ENCODE results near the gene SCLT1. TPM values are rescaled to one million over a fixed set of nuclear protein-coding genes. Genes with fewer than 3 reads are reported as not detected.

The SCLT1 gene
- total RNA-seq, 1 experiment from 2014 or later: 11.3 TPM

DNA sequence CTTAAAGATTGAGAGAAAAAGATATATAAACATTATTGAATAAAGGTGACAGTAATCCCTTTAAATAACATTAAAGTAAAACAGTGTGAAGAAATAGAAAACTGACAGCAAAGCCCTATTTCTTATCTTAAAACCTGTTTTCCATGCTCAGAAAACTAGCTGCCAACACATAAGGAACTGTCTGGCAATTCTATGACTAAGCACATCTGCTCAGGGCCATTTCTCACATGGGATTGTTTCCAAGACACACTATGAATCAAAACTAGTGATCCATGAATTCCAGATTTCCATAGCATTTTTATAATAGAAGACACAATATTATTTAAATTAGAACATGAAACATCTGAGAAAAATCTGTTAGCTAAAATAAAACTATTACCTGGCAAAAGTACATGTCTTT is 113.4 kb downstream of the SCLT1 start:
- Histone ChIP-seq H3K9me3 (ENCODE audit: control insufficient read depth, low read depth, low read length) (no peaks in the 10 kb centered on the region), H3K4me1 (ENCODE audit: insufficient read depth, low read length) (no peaks in the 10 kb centered on the region), H3K9ac (ENCODE audit: extremely low read depth, insufficient read length, low read length) (no peak overlapping the region), H4K91ac (ENCODE audit: insufficient read length, low read depth, low read length) (no peak overlapping the region), H3K27me3 (ENCODE audit: insufficient read depth, low read length) (no peaks in the 10 kb centered on the region), H2BK120ac (ENCODE audit: low read depth, low read length, poor library complexity, severe bottlenecking) (no peak overlapping the region), H4K8ac (replicated peaks; ENCODE audit: insufficient read length, low read depth, low read length) (no peak overlapping the region), H3K23me2 (ENCODE audit: insufficient read length, low read depth, low read length, poor library complexity, severe bottlenecking) (no peaks in the 10 kb centered on the region), H2BK15ac (ENCODE audit: low read depth, low read length) (no peak overlapping the region), H3K23ac (ENCODE audit: insufficient read length, low read depth, low read length) (no peak overlapping the region), H3K14ac (ENCODE audit: insufficient read depth, low read length) (no peak overlapping the region), H2BK20ac (ENCODE audit: low read depth, low read length, poor library complexity, severe bottlenecking) (no peak overlapping the region), H2AFZ (ENCODE audit: low read length) (no peak overlapping the region), H4K20me1 (ENCODE audit: control insufficient read depth, insufficient read depth, insufficient read length) (no peaks in the 10 kb centered on the region), H2BK12ac (ENCODE audit: insufficient read length, low read depth, low read length) (no peak overlapping the region), H3K4ac (ENCODE audit: low read depth, low read length) (no peak overlapping the region), H2BK5ac (ENCODE audit: insufficient read length, low read length) (no peak overlapping the region), H3K27ac (ENCODE audit: insufficient read length, low read depth, low read length) (no peak overlapping the region), H3K4me2 (ENCODE audit: insufficient read depth, insufficient read length, low read length) (no peak overlapping the region), H4K5ac (ENCODE audit: insufficient read length, low read depth, low read length) (no peak overlapping the region), H3K56ac (ENCODE audit: insufficient read length, low read depth, low read length) (no peak overlapping the region), H2AK5ac (ENCODE audit: insufficient read length, low read length) (no peak overlapping the region), H3K79me1 (ENCODE audit: insufficient read depth, low read depth, low read length, poor library complexity, severe bottlenecking) (no peaks in the 10 kb centered on the region), H3T11ph (ENCODE audit: low read length) (no peak overlapping the region), H3K18ac (ENCODE audit: insufficient read length, low read depth, low read length) (no peak overlapping the region), H3K79me2 (ENCODE audit: insufficient read depth, low read length) (no peaks in the 10 kb centered on the region)
- Mint-ChIP-seq H3K4me1 (no peaks in the 10 kb centered on the region), H3K9me3 (no peaks in the 10 kb centered on the region), H3K36me3 (ENCODE audit: insufficient read depth in 1 of 3, low read depth in 3 of 3) (no peaks in the 10 kb centered on the region), H3K27me3 (ENCODE audit: low read depth) (no peaks in the 10 kb centered on the region), H3K4me3 (no peak overlapping the region), H3K27ac (no peak overlapping the region)
- DNase-seq: no peak
- TF ChIP-seq, protein P1, sequence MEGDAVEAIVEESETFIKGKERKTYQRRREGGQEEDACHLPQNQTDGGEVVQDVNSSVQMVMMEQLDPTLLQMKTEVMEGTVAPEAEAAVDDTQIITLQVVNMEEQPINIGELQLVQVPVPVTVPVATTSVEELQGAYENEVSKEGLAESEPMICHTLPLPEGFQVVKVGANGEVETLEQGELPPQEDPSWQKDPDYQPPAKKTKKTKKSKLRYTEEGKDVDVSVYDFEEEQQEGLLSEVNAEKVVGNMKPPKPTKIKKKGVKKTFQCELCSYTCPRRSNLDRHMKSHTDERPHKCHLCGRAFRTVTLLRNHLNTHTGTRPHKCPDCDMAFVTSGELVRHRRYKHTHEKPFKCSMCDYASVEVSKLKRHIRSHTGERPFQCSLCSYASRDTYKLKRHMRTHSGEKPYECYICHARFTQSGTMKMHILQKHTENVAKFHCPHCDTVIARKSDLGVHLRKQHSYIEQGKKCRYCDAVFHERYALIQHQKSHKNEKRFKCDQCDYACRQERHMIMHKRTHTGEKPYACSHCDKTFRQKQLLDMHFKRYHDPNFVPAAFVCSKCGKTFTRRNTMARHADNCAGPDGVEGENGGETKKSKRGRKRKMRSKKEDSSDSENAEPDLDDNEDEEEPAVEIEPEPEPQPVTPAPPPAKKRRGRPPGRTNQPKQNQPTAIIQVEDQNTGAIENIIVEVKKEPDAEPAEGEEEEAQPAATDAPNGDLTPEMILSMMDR (conservative IDR thresholded peaks at IDR 0.05): no peak
